Heart left ventricle (tissue), 16 donors: ENCODE data around the gene PSAPL1. TPM values are rescaled to one million over a fixed set of nuclear protein-coding genes. Genes with fewer than 3 reads are reported as not detected.

Experiments used
- ATAC-seq, 4 donors: fragments of 200-7000 bp; cut with Tn5 transposase; one replicate each; pipeline ENCODE4 v1.9.1; 2020 to 2022; ENCODE audit warnings: moderate library complexity in 4 of 4, mild to moderate bottlenecking in 3 of 4, moderate number of reproducible peaks in 1 of 4
- DNase-seq, 5 donors: peaks; one replicate each; pipeline ENCODE4 v3.0.0-alpha.2; 2020
- H3K27ac ChIP-seq, 12 donors: fragments of 200-600 bp; sonication (generic) in 4 of 12; one replicate each; pipeline versions ENCODE4 v1.5.0 to v1.8.0; 2016 to 2022; ENCODE audit warnings: mild to moderate bottlenecking in 2 of 12
- H3K27me3 ChIP-seq, 9 donors: fragments of 200-600 bp; sonication (generic) in 2 of 9; one replicate each; pipeline versions ENCODE4 v1.5.1 to v1.8.0; 2016 to 2022; ENCODE audit warnings: mild to moderate bottlenecking in 3 of 9
- H3K36me3 ChIP-seq, 9 donors: fragments of 200-600 bp; sonication (generic) in 2 of 9; one replicate each; pipeline versions ENCODE4 v1.5.0 to v1.8.0; 2018 to 2022; ENCODE audit warnings: mild to moderate bottlenecking in 2 of 9
- H3K4me1 ChIP-seq, 12 donors: fragments of 200-600 bp; sonication (generic) in 4 of 12; one replicate each; pipeline versions ENCODE4 v1.5.0 to v1.8.0; 2016 to 2022; ENCODE audit warnings: mild to moderate bottlenecking in 3 of 12
- H3K4me3 ChIP-seq, 12 donors: fragments of 200-600 bp; sonication (generic) in 4 of 12; one replicate each; pipeline versions ENCODE4 v1.5.0 to v1.8.0; 2017 to 2022; ENCODE audit warnings: mild to moderate bottlenecking in 9 of 12, moderate library complexity in 4 of 12
- H3K9me3 ChIP-seq, 12 donors: fragments of 200-600 bp; sonication (generic) in 4 of 12; one replicate each; pipeline versions ENCODE4 v1.5.0 to v1.8.0; 2016 to 2022; ENCODE audit warnings: mild to moderate bottlenecking in 1 of 12
- POLR2A ChIP-seq, 2 donors: fragments of 450-650 bp; IDR thresholded peaks; one replicate each; pipeline ENCODE4 v1.6.1; 2017; ENCODE audit warnings: antibody characterized with exemption in 2 of 2, mild to moderate bottlenecking in 2 of 2, moderate library complexity in 2 of 2
- WGBS, 4 donors: extraction: QIAGEN DNeasy Blood & Tissue Kit in 2 of 4; methylation state at CpG; one replicate each; pipeline versions ENCODE4 v1.1.5 to v1.1.7; 2013 to 2018; 5-methylcytosine and 5-hydroxymethylcytosine counted together
- intact Hi-C, 10 donors: fragments of 100-400 bp; cut with DNase I; formaldehyde crosslinking; loops; one replicate each; pipeline versions ENCODE4 v1.11.1 to v1.14.2; 2022
- polyA plus RNA-seq, 2 donors: library from polyadenylated mRNA; stranded (reverse); fragments of 200-250 nt; gene quantifications; one replicate each; pipeline ENCODE4 v1.2.3, GENCODE V29; 2013
- total RNA-seq, 9 donors: library from RNA; depleted of rRNA in 2 of 9; stranded (reverse); fragments of >200 nt in 2 of 9; fragmentation: NEBNext Ultra II Directional in 3 of 9; extraction: Animal tissue kit (Norgen Biotek cat#: 25700) in 3 of 9; gene quantifications; one replicate each; pipeline versions ENCODE4 v1.1.0 to v1.2.4, GENCODE V29; 2016 to 2023
- TF ChIP-seq, protein P1 (sequence below), 12 donors: fragments of 200-600 bp; sonication (generic) in 4 of 12; IDR thresholded peaks; one replicate each; pipeline versions ENCODE4 v1.5.0 to v1.8.0; 2018 to 2022; ENCODE audit warnings: antibody characterized with exemption in 12 of 12, mild to moderate bottlenecking in 5 of 12
- donor health status: ischemic (EF 13 %, LVEDD 7.1; RV severe dilation, severe dysfunction).
- donor health status: healthy with polysubstance abuse.
- donor health status: DM: no; HTN: yes; CAD: no.
- donor health status: DM: no; HTN: no; CAD: no.
- donor health status: ischemic (EF 25% LVEDD 6.9; RV normal size, moderate dysfunction).
- donor health status: ischemic (EF 25% LVEDD 5.7; RV mildly dilated, moderate dysfunction).
- donor health status: healthy.
- donor health status: DM: yes; HTN: yes; CAD: no.
- donor health status: ischemic (EF 35%, LVEDD 5.7; RV mildly dilated, moderate dysfunction).
- donor health status: nonischemic (EF 11% LVEDD 7.7; RV severe dilation, severe dysfunction).
- donor health status: DM: yes; HTN: yes; CAD: no.
- donor health status: PGD.
- donor health status: ischemic (EF 29% LVEDD 5.4; RV normal size, mild dysfunction).
- donor health status: nonischemic (EF 23%, LVEDD 6.1; RV moderate dilation, normal function).

Gene PSAPL1
- total and polyA plus RNA-seq, 11 donors, result 0.11 TPM; not detected in 10

- Histone ChIP-seq H3K9me3 (peaks cover 0 to 10% (median 0%) of the 10 kb centered on the region in 12 donors), H3K36me3 (no peaks in the 10 kb centered on the region), H3K27me3 (peaks cover 0 to 12% (median 0%) of the 10 kb centered on the region in 9 donors), H3K4me1 (peaks cover 0 to 11% (median 0%) of the 10 kb centered on the region in 12 donors), H3K27ac (no peak overlapping the region), H3K4me3 (no peak overlapping the region)
- DNase-seq (no peak), ATAC-seq (no peak)
- intact Hi-C loops, result loop anchor here in 8 of 10 donors (5.0 to 10.0 kb wide), 5 partner anchors 136 to 269 kb away; partner anchors contain the start of gene SORCS2 (in 2 of the 8)
- 61 to 70% (median 69%) methylated on average over 17 of the region's 17 CpGs for WGBS, 4 donors
- TF ChIP-seq, protein P1, sequence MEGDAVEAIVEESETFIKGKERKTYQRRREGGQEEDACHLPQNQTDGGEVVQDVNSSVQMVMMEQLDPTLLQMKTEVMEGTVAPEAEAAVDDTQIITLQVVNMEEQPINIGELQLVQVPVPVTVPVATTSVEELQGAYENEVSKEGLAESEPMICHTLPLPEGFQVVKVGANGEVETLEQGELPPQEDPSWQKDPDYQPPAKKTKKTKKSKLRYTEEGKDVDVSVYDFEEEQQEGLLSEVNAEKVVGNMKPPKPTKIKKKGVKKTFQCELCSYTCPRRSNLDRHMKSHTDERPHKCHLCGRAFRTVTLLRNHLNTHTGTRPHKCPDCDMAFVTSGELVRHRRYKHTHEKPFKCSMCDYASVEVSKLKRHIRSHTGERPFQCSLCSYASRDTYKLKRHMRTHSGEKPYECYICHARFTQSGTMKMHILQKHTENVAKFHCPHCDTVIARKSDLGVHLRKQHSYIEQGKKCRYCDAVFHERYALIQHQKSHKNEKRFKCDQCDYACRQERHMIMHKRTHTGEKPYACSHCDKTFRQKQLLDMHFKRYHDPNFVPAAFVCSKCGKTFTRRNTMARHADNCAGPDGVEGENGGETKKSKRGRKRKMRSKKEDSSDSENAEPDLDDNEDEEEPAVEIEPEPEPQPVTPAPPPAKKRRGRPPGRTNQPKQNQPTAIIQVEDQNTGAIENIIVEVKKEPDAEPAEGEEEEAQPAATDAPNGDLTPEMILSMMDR (IDR thresholded peaks at IDR 0.05), result no peak
- no peak for TF ChIP-seq POLR2A (IDR thresholded peaks at IDR 0.05)
Measured at GRCh38 chr4:7461230-7461629, 26.5 kb upstream of the PSAPL1 start.

DNA sequence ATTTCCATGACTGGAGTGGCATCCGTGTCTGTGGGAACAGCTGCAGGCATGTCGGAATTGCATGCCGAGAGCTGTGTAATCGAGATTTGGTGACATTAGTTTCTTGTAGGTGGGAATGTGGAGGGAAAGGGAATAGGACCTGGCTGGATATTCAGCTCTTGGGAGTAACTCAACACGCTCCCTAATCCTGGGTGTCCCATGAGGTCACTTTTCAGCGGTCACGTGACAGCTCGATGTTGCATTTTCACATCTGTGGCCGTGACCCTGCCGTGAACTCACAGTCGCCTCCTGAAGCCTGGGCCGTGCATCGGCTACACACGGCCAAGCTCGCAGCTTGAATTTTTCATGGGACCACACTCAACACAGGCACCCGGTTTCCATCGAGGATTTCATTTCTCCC, 25.8 kb upstream of the PSAPL1 start:
- no peak overlapping the region for H3K27ac ChIP-seq
- WGBS, 4 donors, result 53 to 65% (median 59%) methylated on average over 17 of the region's 17 CpGs
- TF ChIP-seq POLR2A (IDR thresholded peaks at IDR 0.05), result no peak
- TF ChIP-seq, protein P1 (IDR thresholded peaks at IDR 0.05), result no peak
- no peak overlapping the region for H3K4me3 ChIP-seq
- DNase-seq (peak in 3 of 5 donors; percentile 25 to 48 (median 32)), ATAC-seq (no peak)
- H3K27me3 ChIP-seq, result peaks cover 0 to 12% (median 0%) of the 10 kb centered on the region in 9 donors
- intact Hi-C loops, result loop anchor here in 8 of 10 donors (5.0 to 10.0 kb wide), 5 partner anchors 136 to 268 kb away; partner anchors contain the start of gene SORCS2 (in 2 of the 8)
- peaks cover 0 to 11% (median 0%) of the 10 kb centered on the region in 12 donors for H3K4me1 ChIP-seq
- peaks cover 0 to 4% (median 0%) of the 10 kb centered on the region in 12 donors for H3K9me3 ChIP-seq
- H3K36me3 ChIP-seq, result no peaks in the 10 kb centered on the region

GRCh38 chr4:7459471-7459870, 24.7 kb upstream of the PSAPL1 start:
- DNase-seq (no peak), ATAC-seq (no peak)
- peaks cover 0 to 11% (median 0%) of the 10 kb centered on the region in 12 donors for H3K4me1 ChIP-seq
- H3K27ac ChIP-seq, result no peak overlapping the region
- no peak for TF ChIP-seq POLR2A (IDR thresholded peaks at IDR 0.05)
- TF ChIP-seq, protein P1 (IDR thresholded peaks at IDR 0.05), result no peak
- H3K9me3 ChIP-seq, result no peaks in the 10 kb centered on the region
- no peaks in the 10 kb centered on the region for H3K36me3 ChIP-seq
- intact Hi-C loops, result no loop called here
- H3K4me3 ChIP-seq, result no peak overlapping the region
- WGBS, 4 donors, result 85 to 93% (median 91%) methylated on average over 3 to 8 of the region's 8 CpGs
- peaks cover 0 to 12% (median 0%) of the 10 kb centered on the region in 9 donors for H3K27me3 ChIP-seq

DNA sequence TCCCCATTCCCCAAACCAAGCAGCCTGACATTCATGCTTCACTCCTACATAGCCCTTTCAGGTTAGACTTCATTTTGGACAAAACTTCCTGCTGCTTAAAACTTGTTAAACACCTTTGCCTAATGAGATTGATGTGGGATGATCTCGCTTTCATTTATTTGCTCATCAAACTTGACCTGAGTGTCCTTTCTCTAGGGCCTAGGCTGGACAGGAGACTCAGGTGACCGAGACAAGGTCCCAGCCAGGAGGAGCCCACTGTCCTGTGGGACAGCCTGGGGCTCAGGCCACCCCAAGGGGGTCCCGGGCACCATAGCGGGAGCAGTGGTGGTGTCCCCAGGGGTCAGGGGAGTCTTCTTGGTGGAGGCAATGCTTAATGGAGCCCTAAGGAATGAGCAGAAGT, 23.7 kb upstream of the PSAPL1 start:
- Histone ChIP-seq H3K36me3 (no peaks in the 10 kb centered on the region), H3K27me3 (peaks cover 0 to 12% (median 0%) of the 10 kb centered on the region in 9 donors), H3K4me3 (no peak overlapping the region), H3K27ac (no peak overlapping the region), H3K9me3 (no peaks in the 10 kb centered on the region), H3K4me1 (peaks cover 0 to 11% (median 0%) of the 10 kb centered on the region in 12 donors)
- ATAC-seq (no peak), DNase-seq (no peak)
- 87 to 93% (median 91%) methylated on average over 4 of the region's 4 CpGs for WGBS, 4 donors
- TF ChIP-seq, protein P1 (IDR thresholded peaks at IDR 0.05), result no peak
- no peak for TF ChIP-seq POLR2A (IDR thresholded peaks at IDR 0.05)
- intact Hi-C loops, result no loop called here
